IPS-18c (cell line): Measurements from ENCODE around the gene DICER1.
A peak's percentile ranks its signal among the peaks of the same experiment; 100 is the strongest.
"Not testable (repeated sequence)": the region's sequence is repeated elsewhere in the genome, so short reads cannot be mapped to it uniquely, and the experiment has no call there.

ENCODE experiments used
- H3K4me3 ChIP-seq: 2 replicates; pipeline ENCODE4 v1.7.0; 2013; ENCODE audit warnings: low read depth, mild to moderate bottlenecking, low read length, moderate library complexity; ENCODE audit not compliant: insufficient read depth
- H3K9me3 ChIP-seq: one replicate; pipeline ENCODE4 v1.6.1; 2013; ENCODE audit warnings: mild to moderate bottlenecking, low read length, moderate library complexity; ENCODE audit not compliant: control insufficient read depth, insufficient read depth

The DICER1 gene

GRCh38 chr14:95157327-95158189 lies at the start of gene DICER1:
DICER1 (minus strand) TSS chr14:95157529; CDS start chr14:95133458, 24,071 bp downstream.
- H3K9me3 ChIP-seq: peaks cover 3% of the 10 kb centered on the region
- H3K4me3 ChIP-seq: peak within 1 kb of the TSS; percentile 81

- peaks cover 2% of the 10 kb centered on the region for H3K9me3 ChIP-seq
- no peak overlapping the region for H3K4me3 ChIP-seq
These were observed 49.2 kb upstream of the DICER1 start for GRCh38 chr14:95206534-95206933.

GRCh38 chr14:95204705-95205104 lies 47.4 kb upstream of the DICER1 start:
- H3K4me3 ChIP-seq: no peak overlapping the region
- peaks cover 2% of the 10 kb centered on the region for H3K9me3 ChIP-seq

GRCh38 chr14:95201745-95202144 lies 44.4 kb upstream of the DICER1 start:
- H3K9me3 ChIP-seq, H3K4me3 ChIP-seq: not testable (repeated sequence)

- peaks cover 2% of the 10 kb centered on the region for H3K9me3 ChIP-seq
These were observed 43.1 kb upstream of the DICER1 start for GRCh38 chr14:95200404-95200803.

GRCh38 chr14:95199298-95199983 lies 42.1 kb upstream of the DICER1 start:
- peaks cover 2% of the 10 kb centered on the region for H3K9me3 ChIP-seq
- no peak overlapping the region for H3K4me3 ChIP-seq

More at GRCh38 chr14:95200404-95200803, 43.1 kb upstream of the DICER1 start:
- no peak overlapping the region for H3K4me3 ChIP-seq

- Histone ChIP-seq H3K9me3 (peaks cover 2% of the 10 kb centered on the region), H3K4me3 (no peak overlapping the region)
These were observed 41.0 kb upstream of the DICER1 start for GRCh38 chr14:95198320-95198719.

- H3K4me3 ChIP-seq: peak overlapping the region; percentile 24; the same call in 1 of the 2 replicates
- peaks cover 2% of the 10 kb centered on the region for H3K9me3 ChIP-seq
These were observed 40.2 kb upstream of the DICER1 start for GRCh38 chr14:95197551-95197950.

- H3K4me3 ChIP-seq: peak overlapping the region; percentile 24; the same call in 1 of the 2 replicates
- peaks cover 2% of the 10 kb centered on the region for H3K9me3 ChIP-seq
These were observed 39.7 kb upstream of the DICER1 start for GRCh38 chr14:95196826-95197545.

- Histone ChIP-seq H3K9me3 (no peaks in the 10 kb centered on the region), H3K4me3 (no peak overlapping the region)
These were observed 38.9 kb upstream of the DICER1 start for GRCh38 chr14:95196268-95196667.

GRCh38 chr14:95195031-95195430 lies 37.7 kb upstream of the DICER1 start:
- Histone ChIP-seq H3K9me3 (no peaks in the 10 kb centered on the region), H3K4me3 (no peak overlapping the region)

GRCh38 chr14:95193081-95193480 lies 35.8 kb upstream of the DICER1 start:
- H3K4me3 ChIP-seq: no peak overlapping the region
- H3K9me3 ChIP-seq: no peaks in the 10 kb centered on the region

GRCh38 chr14:95192311-95192710 lies 35.0 kb upstream of the DICER1 start:
- H3K9me3 ChIP-seq: no peaks in the 10 kb centered on the region
- no peak overlapping the region for H3K4me3 ChIP-seq

- no peaks in the 10 kb centered on the region for H3K9me3 ChIP-seq
- no peak overlapping the region for H3K4me3 ChIP-seq
These were observed 34.3 kb upstream of the DICER1 start for GRCh38 chr14:95191445-95192199.

GRCh38 chr14:95190857-95191256 lies 33.5 kb upstream of the DICER1 start:
- H3K9me3 ChIP-seq: no peaks in the 10 kb centered on the region

GRCh38 chr14:95190346-95190840 lies 33.1 kb upstream of the DICER1 start:
- Histone ChIP-seq H3K9me3 (no peaks in the 10 kb centered on the region), H3K4me3 (no peak overlapping the region)

More at GRCh38 chr14:95190857-95191256, 33.5 kb upstream of the DICER1 start:
- no peak overlapping the region for H3K4me3 ChIP-seq
